Small intestine (tissue), 7 donors: Measurements from ENCODE around the gene EPHB4. TPM values are rescaled to one million over a fixed set of nuclear protein-coding genes. Genes with fewer than 3 reads are reported as not detected.
A peak's percentile ranks its signal among the peaks of the same experiment; 100 is the strongest.

Experiments
- DNase-seq, 2 donors: peaks; one replicate each; pipeline versions ENCODE4 v3.0.0 to v3.0.0-alpha.2; 2013
- FAIRE-seq: peaks from 2 replicates; lab custom pipeline; 2012; peaks lifted over from hg19 to GRCh38; lab: Jason Lieb, UNC
- H3K27ac ChIP-seq, 3 donors: one replicate each; pipeline ENCODE4 v1.5.1; 2013; ENCODE audit warnings: low read length in 2 of 3, mild to moderate bottlenecking in 2 of 3, control low read depth in 1 of 3, inconsistent platforms in 1 of 3, low read depth in 1 of 3, moderate library complexity in 1 of 3
- H3K27me3 ChIP-seq, 3 donors: one replicate each; pipeline ENCODE4 v1.6.1; 2013; ENCODE audit warnings: low read length in 3 of 3, inconsistent platforms in 1 of 3; ENCODE audit not compliant: control insufficient read depth in 3 of 3, insufficient read depth in 3 of 3
- H3K36me3 ChIP-seq, 3 donors: one replicate each; pipeline ENCODE4 v1.6.1; 2013; ENCODE audit warnings: low read length in 3 of 3, inconsistent platforms in 1 of 3, low read depth in 1 of 3, mild to moderate bottlenecking in 1 of 3, moderate library complexity in 1 of 3; ENCODE audit not compliant: control insufficient read depth in 3 of 3, insufficient read depth in 2 of 3
- H3K4me1 ChIP-seq, 3 donors: one replicate each; pipeline ENCODE4 v1.6.1; 2013; ENCODE audit warnings: low read length in 2 of 3, inconsistent platforms in 1 of 3, low read depth in 1 of 3, mild to moderate bottlenecking in 1 of 3, moderate library complexity in 1 of 3; ENCODE audit not compliant: control insufficient read depth in 3 of 3, insufficient read depth in 2 of 3
- H3K4me3 ChIP-seq, 3 donors: one replicate each; pipeline ENCODE4 v1.5.1; 2013; ENCODE audit warnings: low read length in 3 of 3, control low read depth in 1 of 3, inconsistent platforms in 1 of 3, low read depth in 1 of 3, mild to moderate bottlenecking in 1 of 3, moderate library complexity in 1 of 3
- H3K9me3 ChIP-seq, 2 donors: one replicate each; pipeline ENCODE4 v1.6.1; 2013; ENCODE audit warnings: low read depth in 1 of 2, low read length in 1 of 2; ENCODE audit not compliant: control insufficient read depth in 2 of 2, insufficient read depth in 1 of 2
- WGBS, 3 donors: extraction: QIAGEN DNeasy Blood & Tissue Kit; methylation state at CpG; one replicate each; pipeline ENCODE4 v1.1.7; 2013; 5-methylcytosine and 5-hydroxymethylcytosine counted together
- polyA plus RNA-seq, 4 donors: library from polyadenylated mRNA; stranded (reverse) in 3 of 4; unstranded in 1 of 4; fragments of 200-250 nt in 3 of 4; fragments of 120-200 nt in 1 of 4; gene quantifications; one replicate each; pipeline versions ENCODE4 v1.2.1 to v1.2.3, GENCODE V29; 2013
- donor health status: healthy with polysubstance abuse.
- donor health status: control.
- donor health status: control.
- donor health status: Bipolar disorder and iron deficiency.
- donor health status: healthy.

The EPHB4 gene
- polyA plus RNA-seq, 4 donors, result 1.3 to 53.9 (median 20.0) TPM

DNA sequence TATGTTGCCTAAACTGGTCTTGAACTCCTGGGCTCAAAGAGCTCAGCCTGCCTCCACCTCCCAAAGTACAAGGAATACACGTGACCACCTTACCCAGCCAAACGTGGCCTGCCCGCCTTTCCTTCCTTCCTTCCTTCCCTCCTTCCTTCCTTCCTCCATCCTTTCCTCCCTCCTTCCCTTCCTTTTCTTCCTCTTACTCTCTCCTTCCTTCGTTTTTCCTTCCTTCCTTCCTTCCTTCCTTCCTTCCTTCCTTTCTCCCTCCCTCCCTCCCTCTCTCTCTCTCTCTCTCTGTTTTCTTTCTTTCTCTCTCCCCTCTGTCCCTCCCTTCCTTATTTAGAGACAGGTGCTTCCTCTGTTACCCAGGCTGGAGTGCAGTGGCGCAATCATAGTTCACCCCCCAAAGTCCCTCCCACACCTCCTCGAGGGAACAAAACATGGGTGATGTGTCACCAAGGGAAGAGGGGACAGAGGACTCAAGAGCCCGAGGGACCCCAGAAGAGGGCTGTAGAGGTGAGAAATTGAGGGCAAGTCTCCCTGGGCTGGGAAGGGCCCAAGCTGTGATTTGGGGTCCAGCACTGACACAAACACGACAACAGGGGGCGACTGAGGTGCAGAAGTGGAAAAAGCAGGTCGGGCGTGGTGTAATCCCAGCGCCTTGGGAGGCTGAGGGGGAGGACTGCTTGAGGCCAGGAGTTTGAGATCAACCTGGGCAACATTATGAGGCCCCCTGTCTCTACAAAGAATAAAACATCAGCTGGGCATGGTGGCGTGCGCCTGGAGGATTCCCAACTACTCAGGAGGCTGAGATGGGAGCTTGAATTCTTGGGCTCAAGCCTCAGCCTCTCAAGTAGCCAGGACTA is 28.1 kb downstream of the EPHB4 start:
- no peak overlapping the region for H3K27ac ChIP-seq
- no peaks in the 10 kb centered on the region for H3K9me3 ChIP-seq
- H3K4me1 ChIP-seq, result peaks cover 2 to 27% (median 4%) of the 10 kb centered on the region in 3 donors
- H3K27me3 ChIP-seq, result peaks cover 0 to 6% (median 0%) of the 10 kb centered on the region in 3 donors
- WGBS, 3 donors, result 13 to 17% (median 15%) methylated on average over 14 of the region's 14 CpGs
- DNase-seq (peak; percentile 72 to 74), FAIRE-seq (no peak)
- H3K36me3 ChIP-seq, result peaks cover 0 to 20% (median 0%) of the 10 kb centered on the region in 3 donors
- no peak overlapping the region for H3K4me3 ChIP-seq

DNA sequence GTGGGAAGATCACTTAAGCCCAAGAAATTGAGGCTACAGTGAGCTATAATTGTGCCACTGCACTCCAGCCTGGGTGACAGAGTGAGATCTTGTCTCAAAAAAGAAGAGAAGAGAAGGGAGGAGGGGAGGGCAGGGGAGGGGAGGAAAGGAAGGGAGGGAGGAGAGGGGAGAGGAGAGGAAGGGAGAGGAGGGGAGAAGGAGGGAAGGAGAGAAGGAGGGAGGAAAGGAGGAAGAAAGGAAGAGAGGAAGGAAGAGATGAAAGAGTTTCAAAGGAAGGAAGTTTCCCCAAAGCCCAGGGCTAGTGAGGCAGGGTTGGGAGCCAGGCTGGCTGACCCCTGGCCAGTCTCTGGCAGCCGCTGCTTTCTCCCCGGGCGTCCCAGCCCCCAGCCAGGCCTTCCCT is 32.6 kb downstream of the EPHB4 start:
- no peak for DNase-seq
- Histone ChIP-seq H3K27me3 (peaks cover 0 to 9% (median 0%) of the 10 kb centered on the region in 3 donors), H3K36me3 (no peaks in the 10 kb centered on the region), H3K27ac (no peak overlapping the region), H3K9me3 (no peaks in the 10 kb centered on the region), H3K4me3 (no peak overlapping the region), H3K4me1 (peaks cover 0 to 3% (median 0%) of the 10 kb centered on the region in 3 donors)
- WGBS, 3 donors, result 31 to 61% (median 46%) methylated on average over 3 of the region's 3 CpGs
- no peak for FAIRE-seq

DNA sequence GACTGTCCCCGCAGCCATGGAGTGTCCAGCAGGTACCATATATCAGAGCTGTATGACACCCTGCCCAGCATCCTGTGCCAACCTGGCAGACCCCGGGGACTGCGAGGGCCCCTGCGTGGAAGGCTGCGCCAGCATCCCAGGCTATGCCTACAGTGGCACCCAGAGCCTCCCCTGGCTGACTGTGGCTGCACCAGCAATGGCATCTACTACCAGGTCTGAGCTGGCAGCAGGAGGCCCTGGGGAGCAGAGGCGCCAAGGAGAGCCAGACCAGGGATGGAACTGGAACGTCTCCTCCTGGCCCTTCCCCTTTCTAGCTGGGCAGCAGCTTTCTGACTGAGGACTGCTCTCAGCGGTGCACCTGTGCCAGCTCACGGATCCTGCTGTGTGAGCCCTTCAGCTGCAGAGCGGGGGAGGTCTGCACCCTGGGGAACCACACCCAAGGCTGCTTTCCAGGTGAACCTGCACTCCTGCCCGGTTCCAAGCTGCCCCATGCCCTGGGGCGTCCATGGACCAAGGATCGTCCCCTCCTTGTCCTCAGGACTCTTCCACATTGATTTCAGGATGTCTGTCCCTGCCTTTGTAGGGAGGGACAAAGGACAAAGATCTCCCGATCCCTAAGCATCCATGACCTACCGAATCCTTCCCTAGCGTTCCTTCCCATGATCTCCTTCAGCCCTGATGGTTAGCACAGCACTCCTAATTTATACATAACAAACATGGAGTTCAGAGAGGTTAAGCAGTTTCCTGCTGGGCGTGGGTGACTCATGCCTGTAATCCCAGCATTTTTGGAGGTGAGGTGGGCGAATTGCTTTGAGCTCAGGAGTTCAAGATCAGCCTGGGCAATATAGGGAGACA is 33.3 kb downstream of the EPHB4 start:
- H3K36me3 ChIP-seq, result no peaks in the 10 kb centered on the region
- WGBS, 3 donors, result 44 to 62% (median 46%) methylated on average over 18 of the region's 18 CpGs
- DNase-seq, result no peak

DNA sequence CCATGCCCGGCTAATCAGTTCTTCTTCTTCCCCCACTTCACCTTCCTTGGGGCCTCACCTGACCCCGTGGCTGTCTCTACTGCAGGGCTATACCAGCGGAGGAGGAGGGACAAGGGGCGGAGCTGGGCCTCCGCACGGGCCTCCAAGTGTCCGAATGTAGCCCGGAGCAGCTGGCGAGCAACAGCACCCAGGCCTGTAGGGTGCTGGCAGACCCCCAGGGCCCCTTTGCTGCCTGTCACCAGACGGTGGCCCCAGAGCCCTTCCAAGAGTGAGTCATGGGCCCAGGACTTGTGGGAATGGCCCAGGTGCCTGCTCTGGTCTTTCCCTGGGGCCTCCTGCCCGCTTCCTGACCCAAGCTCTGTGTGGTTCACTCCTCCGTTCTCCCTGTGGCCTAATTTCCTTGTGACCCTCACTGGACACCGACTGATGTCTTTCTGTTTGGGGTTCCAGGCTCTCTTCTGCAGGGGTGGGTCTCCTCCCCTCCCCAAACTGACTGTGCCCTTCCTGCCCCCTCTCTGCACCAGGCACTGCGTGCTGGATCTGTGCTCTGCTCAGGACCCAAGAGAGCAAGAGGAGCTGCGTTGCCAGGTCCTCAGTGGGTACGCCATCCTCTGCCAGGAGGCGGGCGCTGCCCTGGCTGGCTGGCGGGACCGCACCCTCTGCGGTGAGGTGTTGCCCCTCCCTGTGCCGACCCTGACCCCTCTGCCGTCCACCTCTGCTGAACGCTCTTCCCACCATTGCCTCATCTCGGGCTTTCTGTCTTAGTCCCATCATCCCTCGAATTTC is 35.2 kb downstream of the EPHB4 start:
- no peaks in the 10 kb centered on the region for H3K36me3 ChIP-seq
- no peaks in the 10 kb centered on the region for H3K4me1 ChIP-seq
- no peak overlapping the region for H3K4me3 ChIP-seq
- no peaks in the 10 kb centered on the region for H3K9me3 ChIP-seq
- H3K27ac ChIP-seq, result no peak overlapping the region
- H3K27me3 ChIP-seq, result peaks cover 0 to 9% (median 0%) of the 10 kb centered on the region in 3 donors
- FAIRE-seq (no peak), DNase-seq (peak in 1 of 2 donors; percentile 35)
- 78 to 83% (median 81%) methylated on average over 26 of the region's 26 CpGs for WGBS, 3 donors

More for the DNA sequence above, 33.3 kb downstream of the EPHB4 start:
- Histone ChIP-seq H3K27me3 (peaks cover 0 to 9% (median 0%) of the 10 kb centered on the region in 3 donors), H3K4me1 (no peaks in the 10 kb centered on the region), H3K9me3 (no peaks in the 10 kb centered on the region), H3K4me3 (no peak overlapping the region), H3K27ac (no peak overlapping the region)
- no peak for FAIRE-seq

DNA sequence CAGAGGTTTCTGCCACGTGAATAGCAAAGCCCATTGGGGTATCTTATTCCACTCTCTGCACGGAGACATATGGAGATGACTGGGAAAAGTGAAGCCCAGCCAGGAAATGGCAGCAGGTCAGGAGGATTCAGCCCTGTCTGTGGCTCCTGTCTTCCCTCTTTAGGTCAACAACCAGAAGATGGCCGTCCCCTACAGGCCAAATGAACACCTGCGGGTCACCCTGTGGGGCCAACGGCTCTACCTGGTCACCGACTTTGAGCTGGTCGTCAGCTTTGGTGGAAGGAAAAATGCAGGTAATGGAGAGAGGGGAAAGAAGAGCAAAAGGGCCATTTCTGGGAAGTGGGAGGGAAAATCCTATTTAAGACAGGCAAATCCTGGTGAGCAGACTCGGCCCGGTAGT is 38.3 kb downstream of the EPHB4 start:
- Histone ChIP-seq H3K27ac (no peak overlapping the region), H3K36me3 (no peaks in the 10 kb centered on the region), H3K27me3 (peaks cover 0 to 4% (median 2%) of the 10 kb centered on the region in 3 donors), H3K4me1 (no peaks in the 10 kb centered on the region), H3K4me3 (no peak overlapping the region), H3K9me3 (peaks cover 0 to 6% of the 10 kb centered on the region in 2 donors)
- no peak for FAIRE-seq
- WGBS, 3 donors, result 57 to 61% (median 58%) methylated on average over 9 of the region's 9 CpGs
- DNase-seq, result no peak

DNA sequence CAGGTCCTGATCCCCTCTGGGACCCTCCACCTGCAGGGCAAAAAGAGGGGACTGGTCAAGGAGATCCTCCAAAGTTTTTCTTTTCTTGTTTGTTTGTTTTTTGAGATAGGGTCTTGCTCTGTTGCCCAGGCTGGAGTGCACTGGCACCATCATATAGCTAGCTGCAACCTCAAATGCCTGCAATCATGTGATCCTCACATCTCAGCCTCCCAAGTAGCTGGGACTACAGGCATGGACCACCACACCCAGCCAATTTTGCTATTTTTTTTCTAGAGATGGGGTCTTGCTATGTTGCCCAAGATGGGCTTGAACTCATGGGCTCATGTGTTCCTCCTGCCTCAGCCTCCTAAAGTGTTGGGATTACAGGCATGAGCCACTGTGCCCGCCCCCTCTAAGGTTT is 41.0 kb downstream of the EPHB4 start:
- Histone ChIP-seq H3K36me3 (no peaks in the 10 kb centered on the region), H3K4me3 (no peak overlapping the region), H3K4me1 (no peaks in the 10 kb centered on the region), H3K27ac (no peak overlapping the region), H3K9me3 (peaks cover 0 to 9% of the 10 kb centered on the region in 2 donors), H3K27me3 (peaks cover 0 to 3% (median 2%) of the 10 kb centered on the region in 3 donors)
- FAIRE-seq (no peak), DNase-seq (no peak)
- WGBS, 3 donors, result 87 to 100% (median 94%) methylated on average over 1 of the region's 1 CpG

DNA sequence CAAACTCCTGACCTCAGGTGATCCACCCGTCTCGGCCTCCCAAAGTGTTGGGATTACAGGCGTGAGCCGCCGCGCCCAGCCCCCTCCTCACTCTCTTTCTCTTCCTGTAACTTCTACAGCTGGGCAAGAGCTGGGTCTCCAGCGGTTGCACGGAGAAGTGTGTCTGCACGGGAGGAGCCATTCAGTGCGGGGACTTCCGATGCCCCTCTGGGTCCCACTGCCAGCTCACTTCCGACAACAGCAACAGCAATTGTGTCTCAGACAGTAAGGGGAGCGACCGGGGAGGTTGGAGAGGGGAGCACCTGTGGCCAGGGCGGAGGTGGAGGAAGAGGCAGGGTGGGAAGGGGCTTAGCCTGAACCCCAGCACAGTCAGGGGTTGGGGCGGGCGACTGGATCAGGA is 41.4 kb downstream of the EPHB4 start:
- 44 to 64% (median 55%) methylated on average over 15 to 17 of the region's 17 CpGs for WGBS, 3 donors
- peaks cover 0 to 9% of the 10 kb centered on the region in 2 donors for H3K9me3 ChIP-seq
- no peaks in the 10 kb centered on the region for H3K4me1 ChIP-seq
- DNase-seq, result no peak
- H3K36me3 ChIP-seq, result no peaks in the 10 kb centered on the region
- no peak for FAIRE-seq
- peaks cover 0 to 3% (median 2%) of the 10 kb centered on the region in 3 donors for H3K27me3 ChIP-seq
- H3K27ac ChIP-seq, result no peak overlapping the region
- no peak overlapping the region for H3K4me3 ChIP-seq
